GM18526 (cell line): ENCODE results near the gene CCNY.

Experiments used
- POLR2A ChIP-seq: IDR thresholded peaks from 3 replicates; pipeline ENCODE4 v1.6.1; 2011; ENCODE audit not compliant: insufficient read length; ENCODE audit errors: extremely low read depth

CCNY gene

DNA sequence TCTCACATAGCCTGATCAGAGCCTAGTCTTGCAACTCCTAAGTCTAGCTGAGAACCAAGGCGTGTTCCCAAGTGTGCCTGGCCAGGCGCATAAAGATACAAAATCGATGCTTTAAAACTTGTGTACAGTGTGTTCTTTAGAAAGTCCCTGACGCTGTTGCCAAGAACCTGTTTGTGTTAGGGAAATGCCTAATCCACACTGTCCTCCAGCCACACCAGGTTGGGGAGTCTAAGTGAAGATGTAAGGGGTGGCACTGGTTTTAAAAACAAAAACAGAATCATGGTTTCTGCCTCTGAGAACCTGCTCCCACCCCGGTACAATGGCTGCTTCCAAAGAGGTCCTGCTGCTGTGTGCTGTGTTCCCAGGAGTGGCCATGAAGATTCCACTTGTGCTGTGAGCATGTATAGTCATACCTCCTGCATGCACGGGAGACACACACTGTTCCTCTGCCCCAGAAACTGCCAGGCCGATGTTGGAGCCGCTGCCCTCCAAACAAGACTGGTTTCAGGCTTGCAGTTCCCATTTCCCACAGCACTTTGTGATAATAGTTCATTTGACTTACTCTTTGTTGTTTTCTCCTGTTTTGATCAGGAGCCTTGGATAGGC lies 88.5 kb downstream of the CCNY start:
- TF ChIP-seq POLR2A = no peak

DNA sequence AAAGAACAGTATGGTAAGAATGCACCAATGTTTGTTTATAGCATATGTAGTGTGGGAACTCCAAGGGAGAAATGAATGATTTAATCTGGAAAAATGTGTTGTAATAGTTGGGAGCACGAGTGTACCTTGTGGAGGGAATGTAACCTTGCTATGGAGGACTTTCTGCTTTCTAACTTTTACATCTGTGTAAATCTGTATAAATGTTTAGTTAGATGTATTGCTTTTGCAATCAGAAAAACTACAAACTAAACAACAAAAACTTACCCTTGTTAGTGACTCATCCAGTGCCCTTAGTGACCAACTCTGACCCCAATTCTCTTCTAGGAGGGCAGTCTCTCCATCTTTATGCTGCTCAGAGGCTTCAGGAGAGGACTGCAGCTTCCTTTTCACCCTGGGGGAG lies 89.3 kb downstream of the CCNY start:
- TF ChIP-seq POLR2A = no peak

DNA sequence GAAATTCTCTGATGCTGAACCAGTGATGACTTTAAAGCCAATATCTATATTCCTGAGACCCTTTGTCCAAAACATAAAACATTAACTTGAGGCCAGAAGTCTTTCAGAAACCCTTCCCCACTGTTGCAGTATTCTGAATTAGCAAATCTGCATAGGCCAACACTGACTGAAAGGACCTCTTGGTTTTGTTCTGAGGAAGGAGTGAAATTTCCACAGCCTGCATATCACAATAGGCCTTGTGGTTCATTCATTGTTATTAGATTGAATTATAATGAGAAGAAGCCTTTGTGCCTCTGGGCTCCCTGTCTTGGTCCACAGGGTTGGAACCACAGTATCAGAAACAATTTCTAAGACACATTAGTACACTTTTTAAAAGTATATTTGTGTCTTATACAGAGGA lies 90.3 kb downstream of the CCNY start:
- TF ChIP-seq POLR2A = no peak

DNA sequence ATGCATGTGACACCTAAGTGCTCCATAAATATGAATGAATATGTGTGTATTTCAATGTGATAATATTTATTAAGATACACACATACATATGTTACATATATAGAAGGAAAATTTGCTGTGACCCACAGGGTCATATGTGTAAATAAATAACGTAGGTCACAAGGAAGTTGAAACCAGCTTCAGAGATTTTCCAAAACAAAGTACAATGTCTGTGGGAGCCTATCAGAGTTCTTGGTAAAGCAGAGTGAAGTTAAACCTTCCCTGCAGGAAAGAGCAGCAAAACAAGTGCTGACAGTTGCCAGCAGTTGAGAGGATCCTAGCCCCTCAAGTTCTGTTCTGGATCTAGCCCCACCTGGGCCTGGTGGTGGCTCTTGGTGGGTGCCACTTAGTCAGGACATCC lies 91.2 kb downstream of the CCNY start:
- no peak for TF ChIP-seq POLR2A

DNA sequence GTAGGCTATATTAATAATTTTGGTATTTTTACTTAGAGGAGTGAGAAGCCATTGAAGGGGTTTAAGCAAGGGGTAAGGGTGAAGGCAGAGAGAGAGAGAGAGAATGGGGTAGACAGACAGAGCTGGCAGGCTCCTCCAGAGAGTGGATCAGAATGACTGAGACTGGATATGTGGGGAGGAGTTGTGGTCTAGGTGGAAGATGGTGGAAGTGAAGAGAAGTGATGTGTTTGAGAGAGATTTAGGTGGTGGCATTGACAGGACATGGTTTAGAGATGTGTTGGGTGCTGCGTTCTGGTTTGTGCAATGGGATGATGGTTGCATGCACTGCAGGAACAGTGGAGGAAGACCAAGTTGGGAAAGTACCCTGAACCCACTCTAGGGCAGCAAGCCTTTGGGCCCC lies 92.2 kb downstream of the CCNY start:
- no peak for TF ChIP-seq POLR2A

DNA sequence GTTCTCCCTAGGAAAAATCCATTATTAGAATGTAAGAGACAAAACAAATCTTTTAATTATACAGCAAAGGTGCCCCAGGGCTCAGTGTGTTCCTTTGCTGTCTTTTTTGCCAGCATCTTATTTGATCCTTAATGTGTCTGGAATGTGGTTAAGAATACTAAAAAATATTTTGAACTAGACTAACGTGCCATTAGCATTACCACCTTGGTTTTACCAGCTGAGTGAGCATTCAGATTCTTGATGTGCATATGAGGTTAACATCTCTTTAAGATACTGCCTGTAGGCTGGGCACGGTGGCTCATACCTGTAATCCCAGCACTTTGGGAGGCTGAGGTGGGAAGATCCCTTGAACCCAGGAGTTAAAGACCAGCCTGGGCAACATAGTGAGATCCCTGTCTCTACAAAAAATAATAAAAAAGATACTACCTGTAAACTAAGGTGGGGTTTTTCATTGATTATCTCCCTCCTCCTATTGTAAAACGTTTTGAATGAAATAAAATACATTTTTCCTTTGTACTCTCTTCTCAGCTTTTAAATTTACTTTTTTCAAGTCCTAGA lies 96.6 kb downstream of the CCNY start:
- TF ChIP-seq POLR2A = no peak

DNA sequence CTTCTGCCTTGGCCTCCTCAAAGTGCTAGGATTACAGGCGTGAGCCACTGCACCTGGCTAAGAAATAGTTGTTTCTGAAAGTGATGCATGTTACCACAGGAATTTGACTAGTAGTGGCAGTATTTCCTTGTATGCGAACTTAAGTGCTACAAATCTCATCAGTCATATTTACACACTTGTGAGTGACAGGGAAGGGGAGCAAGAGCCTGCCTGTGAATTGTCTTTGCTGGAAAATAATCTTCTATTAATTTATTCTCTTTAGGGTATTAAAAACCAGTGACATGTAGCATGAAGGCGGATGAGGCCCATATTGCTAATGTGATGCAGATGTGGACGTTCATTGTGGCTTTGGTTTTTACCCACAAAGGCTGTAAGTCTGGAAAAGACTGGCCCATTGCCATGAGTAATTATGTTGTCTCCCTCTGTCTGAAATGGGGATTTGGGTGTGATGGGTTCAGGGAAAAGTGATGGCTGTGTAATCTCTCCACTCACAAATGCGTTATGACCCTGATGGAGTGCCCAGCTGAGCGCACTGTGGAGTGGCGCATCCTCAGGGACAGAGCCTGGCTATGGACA lies 97.6 kb downstream of the CCNY start:
- TF ChIP-seq POLR2A = no peak

DNA sequence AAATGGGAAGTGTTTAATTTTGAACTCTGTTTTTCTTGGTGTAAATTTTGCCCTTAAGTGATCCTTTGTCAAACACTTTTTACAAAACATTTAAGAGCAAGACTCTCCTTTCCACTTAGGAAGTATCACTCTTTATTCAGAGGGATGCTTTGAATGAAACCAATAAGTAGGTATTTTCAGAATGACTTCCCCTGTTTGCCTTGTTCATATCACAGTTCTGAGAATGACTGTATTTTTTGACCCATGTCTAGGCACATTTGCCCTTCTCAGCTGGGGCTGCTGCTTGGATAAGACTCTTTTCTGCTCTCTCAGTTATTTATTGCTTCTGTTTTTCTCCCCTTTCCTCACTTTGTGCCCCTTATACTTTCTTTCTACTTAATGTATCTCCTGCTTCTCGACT lies 98.2 kb downstream of the CCNY start:
- TF ChIP-seq POLR2A = no peak

DNA sequence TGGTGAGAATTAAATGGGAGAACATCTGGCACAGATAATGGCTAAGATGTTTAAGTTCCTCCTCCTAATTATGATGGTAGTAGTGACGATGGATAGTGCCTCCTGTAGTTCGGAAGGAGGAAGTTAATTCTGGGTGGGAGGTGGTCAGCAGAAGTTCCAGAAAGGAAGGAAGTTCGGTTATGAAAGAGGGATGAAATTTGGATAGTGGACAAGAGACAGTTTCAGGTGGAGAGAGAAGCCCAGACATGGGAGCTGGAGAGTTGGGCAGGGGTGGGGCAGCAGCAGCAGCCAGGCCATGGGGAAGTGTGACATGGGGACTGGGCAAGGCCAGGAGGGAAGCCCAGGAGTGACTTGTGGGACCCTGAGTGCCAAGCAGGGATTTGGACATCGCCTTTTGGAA lies 99.5 kb downstream of the CCNY start:
- TF ChIP-seq POLR2A = no peak

DNA sequence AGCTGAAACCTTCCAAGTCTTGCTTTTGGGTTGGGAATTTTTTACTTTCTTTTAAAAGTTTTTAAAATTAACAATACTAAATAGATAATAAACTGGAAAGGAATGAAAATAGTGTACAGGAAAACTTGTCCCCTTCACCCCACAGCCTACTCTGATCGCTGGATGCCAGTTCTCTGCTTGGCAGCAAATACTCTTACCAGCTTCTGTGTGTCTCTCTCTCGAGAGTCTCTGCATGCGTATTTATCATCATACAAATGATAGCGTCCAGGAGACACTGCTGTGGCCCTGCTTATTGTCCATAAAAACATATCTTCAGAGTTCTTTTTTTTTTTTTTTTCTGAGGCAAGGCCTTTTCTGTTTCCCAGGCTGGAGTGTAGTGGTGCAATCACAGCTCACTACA lies 101.5 kb downstream of the CCNY start:
- no peak for TF ChIP-seq POLR2A

DNA sequence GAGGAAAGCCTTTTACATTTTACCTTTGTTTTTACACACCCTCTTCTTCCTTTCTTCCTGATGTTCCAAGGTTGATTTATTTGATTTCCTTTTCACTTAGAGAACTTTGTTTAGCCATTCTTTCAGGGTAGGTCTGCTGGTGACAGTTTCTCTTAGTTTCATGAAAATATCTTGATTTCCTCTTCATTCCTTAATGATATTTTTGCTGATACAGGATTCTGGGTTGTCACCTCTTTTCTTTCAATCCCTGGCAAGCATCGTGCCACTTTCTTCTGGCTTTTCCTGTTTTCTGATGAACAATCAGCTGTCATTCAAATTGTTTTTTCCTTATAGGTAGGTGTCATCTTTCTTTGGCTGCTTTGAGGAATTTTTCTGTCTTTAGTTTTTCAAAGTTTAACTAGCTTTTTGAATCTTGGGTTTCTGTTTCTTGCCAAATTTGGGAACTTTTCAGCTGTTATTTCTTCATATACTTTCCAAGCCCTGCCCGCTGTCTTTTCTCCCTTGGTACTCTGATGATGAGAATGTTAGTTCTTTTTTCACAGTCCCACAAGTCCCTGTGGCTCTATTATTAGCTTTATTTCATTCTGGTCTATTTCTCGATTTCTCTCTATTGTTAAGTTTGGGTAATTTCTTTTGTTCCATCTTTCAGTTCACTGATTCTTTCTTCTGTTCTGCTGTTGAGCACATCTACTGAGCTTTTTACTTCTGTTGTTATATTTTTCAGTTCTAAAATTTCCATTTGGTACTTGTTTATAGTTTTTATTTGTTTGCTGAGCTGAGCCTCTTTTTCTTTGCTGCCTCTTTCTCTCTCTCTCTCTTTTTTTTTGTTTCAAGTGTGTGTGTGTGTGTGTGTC lies 102.6 kb downstream of the CCNY start:
- no peak for TF ChIP-seq POLR2A

DNA sequence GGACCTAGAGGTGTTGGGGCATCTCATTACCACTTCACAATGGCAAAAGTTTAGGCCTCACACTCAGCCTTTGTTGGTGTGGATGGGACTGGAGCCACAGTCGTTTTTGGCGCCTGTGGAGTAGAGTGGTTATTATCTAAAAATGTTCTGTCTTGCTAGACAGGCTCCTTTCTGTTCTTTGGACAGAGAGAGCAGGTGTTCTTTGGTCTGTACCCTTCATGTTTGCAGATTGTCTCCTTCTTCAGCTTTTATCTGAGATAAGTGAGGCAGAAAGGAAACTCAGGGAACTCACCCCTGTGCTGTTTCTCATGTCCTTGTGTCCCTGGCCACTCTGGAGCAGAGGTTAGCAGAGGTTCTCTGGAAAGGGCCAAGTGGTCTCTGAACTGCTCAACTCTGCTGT lies 103.7 kb downstream of the CCNY start:
- TF ChIP-seq POLR2A = no peak

DNA sequence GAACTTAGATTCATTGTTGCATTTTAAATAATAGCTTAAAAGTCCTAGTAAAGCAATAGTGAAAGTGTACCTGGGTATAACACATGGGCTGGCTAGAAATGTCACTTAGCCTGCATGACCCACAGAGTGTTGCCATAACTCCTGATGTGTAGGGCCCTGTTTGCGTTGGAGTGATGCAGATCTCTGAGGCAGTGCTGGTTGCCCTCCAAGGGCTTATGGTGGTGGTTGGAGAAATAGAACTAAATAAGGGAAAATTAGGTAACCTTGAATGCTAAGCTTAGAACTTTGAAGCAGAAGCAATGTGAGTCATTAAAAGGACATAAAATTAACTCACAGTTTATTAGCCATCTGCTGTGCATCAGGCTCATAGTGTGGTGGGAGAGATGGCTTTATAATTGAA lies 105.7 kb downstream of the CCNY start:
- TF ChIP-seq POLR2A = no peak

DNA sequence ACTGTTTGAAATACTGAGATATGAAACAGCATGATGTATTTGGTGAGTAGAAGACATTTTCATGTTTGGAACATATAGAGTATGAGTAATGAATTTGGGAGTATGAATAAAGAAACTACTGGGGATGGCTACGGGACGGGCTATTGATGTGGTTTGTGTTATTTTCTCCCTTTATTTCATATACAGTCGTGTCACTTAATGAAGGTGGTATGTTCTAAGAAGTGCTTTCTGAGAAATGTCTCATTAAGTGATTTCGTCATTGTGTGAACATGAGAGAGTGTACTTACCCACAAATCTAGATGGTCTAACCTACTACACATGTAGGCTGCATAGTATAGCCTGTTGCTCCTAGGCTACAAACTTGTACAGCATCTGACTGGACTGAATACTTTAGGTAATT lies 106.3 kb downstream of the CCNY start:
- no peak for TF ChIP-seq POLR2A

DNA sequence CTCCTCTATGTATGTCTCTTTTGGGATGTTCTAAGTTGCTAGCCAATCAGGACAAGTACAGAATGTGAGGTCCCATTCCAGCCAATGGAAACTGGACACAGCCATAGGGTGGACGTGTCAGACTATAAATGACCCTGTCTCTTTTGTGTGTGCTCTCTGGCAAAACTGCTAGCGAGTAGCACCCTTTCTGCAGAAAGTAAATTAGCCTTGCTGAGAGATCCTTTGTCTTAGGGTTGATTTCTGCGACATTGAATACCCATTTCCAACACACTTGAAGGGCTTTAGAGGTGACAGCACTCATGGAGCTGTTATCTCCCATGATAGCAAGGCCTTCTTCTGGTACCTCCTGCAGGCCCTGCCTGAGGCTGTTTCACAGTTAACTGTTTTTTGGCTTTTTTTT lies 107.5 kb downstream of the CCNY start:
- no peak for TF ChIP-seq POLR2A

DNA sequence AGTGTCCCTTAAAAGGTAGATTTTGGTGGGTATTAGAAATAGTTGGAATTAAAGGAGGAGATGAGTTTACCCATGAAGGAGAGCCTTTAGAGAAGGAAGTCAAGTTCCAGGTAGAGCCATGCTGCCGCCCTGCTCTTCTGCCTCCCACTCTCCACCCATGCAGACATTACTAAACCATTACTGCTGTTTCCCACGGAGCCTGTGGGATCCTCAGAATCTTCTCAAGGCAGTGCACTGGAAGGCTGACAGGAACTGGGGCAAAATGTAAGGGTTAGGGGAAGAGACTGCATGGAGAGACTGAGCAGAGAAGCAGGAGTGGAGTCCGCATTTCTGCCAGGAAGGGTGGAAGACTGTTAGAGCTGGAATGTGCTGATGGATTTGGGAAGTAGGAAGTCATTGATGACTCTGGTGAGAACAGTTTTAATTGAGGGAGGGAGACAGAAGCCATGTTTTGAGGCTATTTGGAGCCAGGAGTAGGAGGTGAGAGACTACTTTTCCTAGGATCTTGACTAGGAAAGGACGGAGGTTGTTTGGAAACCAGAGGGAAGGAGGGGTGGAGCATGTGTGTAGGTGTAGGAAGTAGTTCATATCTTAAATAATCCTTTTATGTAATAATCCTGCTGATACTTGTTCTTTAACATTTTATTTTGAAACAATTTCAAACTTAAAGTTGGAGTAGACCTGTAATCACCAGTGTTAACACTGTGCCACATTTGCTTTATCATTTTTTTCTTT lies 109.0 kb downstream of the CCNY start:
- no peak for TF ChIP-seq POLR2A

DNA sequence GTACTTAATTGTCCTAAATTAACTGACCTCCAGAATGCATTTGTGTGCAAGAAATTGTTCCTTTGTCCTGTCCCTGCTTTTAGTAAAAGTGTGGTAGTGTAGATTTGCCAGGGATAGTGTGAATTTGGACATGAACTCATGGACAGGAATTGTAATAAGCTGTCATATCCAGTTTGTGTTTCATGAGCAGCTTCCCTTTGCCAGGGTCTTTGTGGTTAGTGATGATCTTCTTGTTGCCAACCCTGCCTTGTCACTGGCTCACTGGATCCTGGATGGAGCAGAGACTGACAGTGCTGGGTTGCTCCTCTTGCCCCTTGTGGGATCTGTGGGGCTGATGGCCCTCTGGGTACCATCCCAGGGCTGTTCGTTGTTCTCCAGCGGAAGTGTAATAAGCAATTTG lies 110.1 kb downstream of the CCNY start:
- TF ChIP-seq POLR2A = no peak
